GM12892 (cell line): ENCODE data around the gene SGPP2.

Source experiments
- DNase-seq: peaks from one replicate; pipeline ENCODE4 v3.0.0; 2011; ENCODE audit not compliant: insufficient read length
- FAIRE-seq: peaks from 2 replicates; lab custom pipeline; 2011; peaks lifted over from hg19 to GRCh38; lab: Jason Lieb, UNC
- POLR2A ChIP-seq: IDR thresholded peaks from 2 replicates; pipeline ENCODE4 v1.6.1; 2011; ENCODE audit warnings: low read depth, low read length, control low read depth
- POLR2AphosphoS5 ChIP-seq: IDR thresholded peaks from 2 replicates; pipeline ENCODE4 v1.6.1; 2011; ENCODE audit warnings: low read depth, low read length, control low read depth
- TAF1 ChIP-seq: IDR thresholded peaks from 2 replicates; pipeline ENCODE4 v1.6.1; 2011; ENCODE audit warnings: low read depth, mild to moderate bottlenecking, control low read depth, low read length, borderline replicate concordance

The SGPP2 gene

GRCh38 chr2:222525811-222526210 is 101.5 kb downstream of the SGPP2 start:
- TF ChIP-seq POLR2A: no peak
- TF ChIP-seq POLR2AphosphoS5: no peak
- no peak for TF ChIP-seq TAF1
- no peak for FAIRE-seq

GRCh38 chr2:222526480-222527277 is 102.3 kb downstream of the SGPP2 start:
- no peak for TF ChIP-seq POLR2A
- no peak for TF ChIP-seq POLR2AphosphoS5
- no peak for TF ChIP-seq TAF1
- FAIRE-seq: peak; percentile 91
- no peak for DNase-seq

More at GRCh38 chr2:222525811-222526210, 101.5 kb downstream of the SGPP2 start:
- no peak for DNase-seq

- DNase-seq (no peak), FAIRE-seq (no peak)
- no peak for TF ChIP-seq POLR2AphosphoS5
Measured at GRCh38 chr2:222532315-222532714, 108.0 kb downstream of the SGPP2 start.

GRCh38 chr2:222535477-222535876 is 111.1 kb downstream of the SGPP2 start:
- TF ChIP-seq POLR2A (no peak), TAF1 (no peak), POLR2AphosphoS5 (no peak)
- FAIRE-seq (no peak), DNase-seq (no peak)

- DNase-seq: no peak
- peak; percentile 40 for FAIRE-seq
- TF ChIP-seq POLR2AphosphoS5: no peak
- no peak for TF ChIP-seq POLR2A
- no peak for TF ChIP-seq TAF1
Measured at GRCh38 chr2:222538535-222538934, 114.2 kb downstream of the SGPP2 start.

GRCh38 chr2:222544661-222545060 is 120.3 kb downstream of the SGPP2 start:
- no peak for FAIRE-seq
- TF ChIP-seq TAF1 (no peak), POLR2A (no peak), POLR2AphosphoS5 (no peak)

GRCh38 chr2:222545823-222546795 is 121.8 kb downstream of the SGPP2 start:
- no peak for DNase-seq

More at GRCh38 chr2:222544661-222545060, 120.3 kb downstream of the SGPP2 start:
- no peak for DNase-seq

GRCh38 chr2:222547083-222547482 is 122.7 kb downstream of the SGPP2 start:
- FAIRE-seq: peak; percentile 24

More at GRCh38 chr2:222545823-222546795, 121.8 kb downstream of the SGPP2 start:
- no peak for FAIRE-seq
- TF ChIP-seq POLR2A (no peak), TAF1 (no peak), POLR2AphosphoS5 (no peak)

GRCh38 chr2:222548992-222549391 is 124.6 kb downstream of the SGPP2 start:
- TF ChIP-seq TAF1 (no peak), POLR2AphosphoS5 (no peak), POLR2A (no peak)
- peak; percentile 46 for FAIRE-seq
- no peak for DNase-seq

More at GRCh38 chr2:222547083-222547482, 122.7 kb downstream of the SGPP2 start:
- TF ChIP-seq POLR2AphosphoS5: no peak
- TF ChIP-seq TAF1: no peak
- no peak for TF ChIP-seq POLR2A
- no peak for DNase-seq

GRCh38 chr2:222554517-222554916 is 130.2 kb downstream of the SGPP2 start:
- TF ChIP-seq TAF1 (no peak), POLR2A (no peak), POLR2AphosphoS5 (no peak)
- DNase-seq: no peak
- no peak for FAIRE-seq

GRCh38 chr2:222561151-222561550 is 136.8 kb downstream of the SGPP2 start:
- TF ChIP-seq POLR2A (no peak), POLR2AphosphoS5 (no peak), TAF1 (no peak)
- FAIRE-seq (no peak), DNase-seq (no peak)
